GM18507 (cell line): ENCODE data around the gene MGAT2.
A peak's percentile ranks its signal among the peaks of the same experiment; 100 is the strongest.
"Not testable (repeated sequence)": the region's sequence is repeated elsewhere in the genome, so short reads cannot be mapped to it uniquely, and the experiment has no call there.

Source experiments
- DNase-seq: peaks from one replicate; pipeline ENCODE4 v3.0.0; 2011; ENCODE audit warnings: low read depth; ENCODE audit not compliant: insufficient read length; ENCODE audit errors: extremely low spot score
- FAIRE-seq: peaks from 2 replicates; lab custom pipeline; 2011; peaks lifted over from hg19 to GRCh38; lab: Jason Lieb, UNC

The MGAT2 gene

DNA sequence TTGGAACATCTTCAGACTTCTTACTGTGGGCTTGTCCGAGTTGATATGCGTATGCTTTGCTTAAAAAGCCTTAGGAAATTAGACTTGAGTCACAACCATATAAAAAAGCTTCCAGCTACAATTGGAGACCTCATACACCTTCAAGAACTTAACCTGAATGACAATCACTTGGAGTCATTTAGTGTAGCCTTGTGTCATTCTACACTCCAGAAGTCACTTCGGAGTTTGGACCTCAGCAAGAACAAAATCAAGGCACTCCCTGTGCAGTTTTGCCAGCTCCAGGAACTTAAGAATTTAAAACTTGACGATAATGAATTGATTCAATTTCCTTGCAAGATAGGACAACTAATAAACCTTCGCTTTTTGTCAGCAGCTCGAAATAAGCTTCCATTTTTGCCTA, 13.0 kb upstream of the MGAT2 start:
- DNase-seq (no peak), FAIRE-seq (no peak)

DNA sequence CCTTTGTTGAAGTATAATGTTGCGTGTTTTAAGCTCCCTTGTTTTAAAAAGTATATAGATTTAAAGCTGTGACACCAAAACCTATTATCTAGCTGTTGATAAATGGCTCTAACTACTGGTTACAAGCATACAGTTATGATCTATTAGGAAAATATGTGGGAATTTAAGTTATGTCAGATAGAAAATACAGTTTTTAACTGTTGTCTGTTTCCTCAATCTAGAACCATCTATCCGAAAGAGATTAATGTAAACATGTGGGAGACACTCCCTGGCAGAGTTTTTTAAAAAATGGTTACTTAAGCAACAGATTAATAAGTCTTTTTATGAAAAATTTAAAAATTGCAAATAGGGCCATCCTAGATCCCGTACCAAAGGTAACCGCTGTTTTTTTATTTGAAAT, 8.3 kb upstream of the MGAT2 start:
- DNase-seq, result no peak
- FAIRE-seq, result no peak

DNA sequence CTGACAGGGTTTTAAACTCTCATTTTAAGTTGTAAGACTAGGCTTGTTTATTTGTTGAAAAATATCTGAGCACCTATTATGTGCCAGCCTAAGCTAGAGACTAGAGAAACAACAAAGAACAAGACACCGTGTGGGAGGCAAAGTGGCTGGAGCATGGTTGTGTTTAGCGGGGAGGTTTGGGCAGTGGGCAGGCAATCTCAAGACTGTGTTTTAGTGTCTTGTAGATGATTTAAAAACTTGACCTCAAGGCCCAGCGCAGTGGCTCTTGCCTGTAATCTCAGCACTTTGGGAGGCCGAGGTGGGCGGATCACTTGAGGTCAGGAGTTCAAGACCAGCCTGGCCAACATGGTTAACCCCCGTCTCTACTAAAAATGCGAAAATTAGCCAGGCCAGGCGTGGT, 7.9 kb upstream of the MGAT2 start:
- no peak for FAIRE-seq

DNA sequence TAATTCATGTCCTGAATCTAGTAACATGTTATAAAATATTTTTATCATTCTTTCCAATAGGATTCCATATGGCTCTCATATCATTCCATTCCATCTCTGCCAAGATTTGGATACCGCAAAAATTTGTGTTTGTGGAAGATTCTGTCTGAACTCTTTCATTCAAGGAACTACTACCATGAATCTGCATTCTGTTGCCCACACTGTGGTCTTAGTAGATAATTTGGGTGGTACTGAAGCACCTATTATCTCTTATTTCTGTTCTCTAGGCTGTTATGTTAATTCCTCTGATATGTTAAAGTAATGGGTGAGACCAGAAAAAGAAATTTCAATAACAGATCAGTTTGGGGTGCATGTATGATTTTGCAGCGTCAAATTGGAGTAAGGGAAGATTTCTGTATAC, 6.4 kb upstream of the MGAT2 start:
- FAIRE-seq (no peak), DNase-seq (no peak)

More for the DNA sequence above, 7.9 kb upstream of the MGAT2 start:
- no peak for DNase-seq

DNA sequence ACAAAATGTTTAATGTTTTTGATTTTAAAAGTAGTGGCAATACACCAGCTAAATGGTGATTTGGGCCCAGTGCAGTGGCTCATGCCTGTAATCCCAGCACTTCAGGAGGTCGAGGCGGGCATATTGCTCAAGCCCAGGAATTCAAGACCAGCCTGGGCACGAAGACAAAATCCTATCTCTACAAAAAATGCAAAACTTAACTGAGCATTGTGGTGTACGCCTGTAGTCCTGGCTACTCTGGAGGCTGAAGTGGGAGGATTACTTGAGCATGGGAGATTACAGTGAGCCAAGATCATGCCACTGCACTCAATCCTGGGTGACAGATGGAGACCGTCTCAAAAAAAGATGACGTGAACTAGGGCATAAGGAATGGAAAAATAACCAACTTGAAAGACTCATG, 4.8 kb upstream of the MGAT2 start:
- FAIRE-seq (no peak), DNase-seq (no peak)

DNA sequence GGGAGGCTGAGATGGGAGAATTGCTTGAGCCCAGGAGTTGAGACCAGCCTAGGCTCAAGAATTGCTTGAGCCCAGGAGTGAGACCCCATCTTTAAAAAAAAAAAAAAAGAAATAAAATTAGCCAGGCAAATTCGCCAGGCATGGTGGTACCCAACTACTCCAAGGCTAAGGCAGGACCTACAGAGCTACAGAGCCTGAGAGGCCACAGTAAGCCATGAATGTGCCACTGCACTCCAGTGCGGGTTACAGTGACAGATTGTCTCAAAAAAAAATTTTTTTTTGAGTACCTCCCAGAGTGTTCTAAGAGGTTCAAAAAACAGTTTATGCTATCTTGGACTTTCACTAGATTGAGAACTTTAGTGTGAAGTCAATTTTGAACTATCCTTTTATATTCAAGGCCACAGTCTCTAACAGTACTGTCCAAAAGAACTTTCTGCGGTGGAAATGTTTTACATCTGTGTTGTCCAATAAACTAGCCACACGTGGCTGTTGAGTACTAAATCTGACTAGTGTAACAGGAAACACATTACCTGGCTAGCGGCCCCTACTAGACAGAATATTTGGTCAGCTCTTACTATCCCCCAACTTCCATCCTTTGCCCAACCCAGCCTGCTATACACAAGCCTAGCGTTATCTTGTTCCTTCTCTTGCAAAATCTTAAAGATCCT, 2.6 kb upstream of the MGAT2 start:
- DNase-seq (no peak), FAIRE-seq (no peak)

DNA sequence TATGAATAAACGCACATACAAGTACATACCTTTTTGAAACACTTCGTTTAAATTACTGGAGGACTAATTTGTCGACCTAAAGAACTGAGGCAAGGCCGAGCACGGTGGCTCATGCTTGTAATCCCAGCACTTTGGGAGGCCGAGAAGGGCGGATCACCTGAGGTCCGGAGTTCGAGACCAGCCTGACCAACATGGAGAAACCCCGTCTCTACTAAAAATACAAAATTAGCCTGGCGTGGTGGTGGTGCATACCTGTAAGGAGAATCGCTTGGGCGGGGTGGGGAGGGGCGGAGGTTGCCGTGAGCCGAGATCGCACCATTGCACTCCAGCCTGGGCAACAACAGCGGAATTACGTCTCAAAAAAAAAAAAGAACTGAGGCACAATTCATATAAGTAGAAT, 1.3 kb upstream of the MGAT2 start:
- DNase-seq, FAIRE-seq: not testable (repeated sequence)

DNA sequence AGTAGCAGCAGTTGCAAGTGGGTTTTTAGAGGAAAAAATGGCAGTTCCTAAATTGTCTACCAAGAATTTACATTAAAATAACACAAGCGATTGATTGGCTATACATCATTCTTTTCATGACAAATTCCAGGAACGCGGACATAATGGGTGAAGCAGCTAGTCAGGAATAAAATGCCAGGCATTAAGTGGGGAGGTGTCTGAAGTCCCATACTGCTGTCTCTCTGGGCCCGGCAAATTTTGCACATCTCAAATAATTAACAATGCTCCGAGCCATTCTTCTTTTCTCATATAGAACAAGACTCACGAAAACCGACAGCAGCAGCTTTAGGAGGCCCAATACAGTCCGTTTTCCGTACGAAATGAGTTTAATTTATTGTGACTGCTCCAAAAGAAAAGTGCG, 869 bp upstream of the MGAT2 start:
- DNase-seq, result no peak
- no peak for FAIRE-seq

DNA sequence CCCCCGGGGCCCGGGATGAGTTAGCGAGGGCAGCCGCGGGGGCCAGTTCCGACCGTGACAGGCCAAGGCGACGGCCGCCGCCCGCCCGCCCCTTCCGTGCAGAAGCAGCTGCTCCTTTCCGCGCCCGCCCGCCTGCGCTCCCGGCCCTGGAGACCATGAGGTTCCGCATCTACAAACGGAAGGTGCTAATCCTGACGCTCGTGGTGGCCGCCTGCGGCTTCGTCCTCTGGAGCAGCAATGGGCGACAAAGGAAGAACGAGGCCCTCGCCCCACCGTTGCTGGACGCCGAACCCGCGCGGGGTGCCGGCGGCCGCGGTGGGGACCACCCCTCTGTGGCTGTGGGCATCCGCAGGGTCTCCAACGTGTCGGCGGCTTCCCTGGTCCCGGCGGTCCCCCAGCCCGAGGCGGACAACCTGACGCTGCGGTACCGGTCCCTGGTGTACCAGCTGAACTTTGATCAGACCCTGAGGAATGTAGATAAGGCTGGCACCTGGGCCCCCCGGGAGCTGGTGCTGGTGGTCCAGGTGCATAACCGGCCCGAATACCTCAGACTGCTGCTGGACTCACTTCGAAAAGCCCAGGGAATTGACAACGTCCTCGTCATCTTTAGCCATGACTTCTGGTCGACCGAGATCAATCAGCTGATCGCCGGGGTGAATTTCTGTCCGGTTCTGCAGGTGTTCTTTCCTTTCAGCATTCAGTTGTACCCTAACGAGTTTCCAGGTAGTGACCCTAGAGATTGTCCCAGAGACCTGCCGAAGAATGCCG, 699 bp downstream of the MGAT2 start:
- FAIRE-seq (no peak), DNase-seq (no peak)

DNA sequence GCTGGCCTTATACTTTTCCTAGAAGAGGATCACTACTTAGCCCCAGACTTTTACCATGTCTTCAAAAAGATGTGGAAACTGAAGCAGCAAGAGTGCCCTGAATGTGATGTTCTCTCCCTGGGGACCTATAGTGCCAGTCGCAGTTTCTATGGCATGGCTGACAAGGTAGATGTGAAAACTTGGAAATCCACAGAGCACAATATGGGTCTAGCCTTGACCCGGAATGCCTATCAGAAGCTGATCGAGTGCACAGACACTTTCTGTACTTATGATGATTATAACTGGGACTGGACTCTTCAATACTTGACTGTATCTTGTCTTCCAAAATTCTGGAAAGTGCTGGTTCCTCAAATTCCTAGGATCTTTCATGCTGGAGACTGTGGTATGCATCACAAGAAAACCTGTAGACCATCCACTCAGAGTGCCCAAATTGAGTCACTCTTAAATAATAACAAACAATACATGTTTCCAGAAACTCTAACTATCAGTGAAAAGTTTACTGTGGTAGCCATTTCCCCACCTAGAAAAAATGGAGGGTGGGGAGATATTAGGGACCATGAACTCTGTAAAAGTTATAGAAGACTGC, 1.5 kb downstream of the MGAT2 start:
- FAIRE-seq (no peak), DNase-seq (no peak)

DNA sequence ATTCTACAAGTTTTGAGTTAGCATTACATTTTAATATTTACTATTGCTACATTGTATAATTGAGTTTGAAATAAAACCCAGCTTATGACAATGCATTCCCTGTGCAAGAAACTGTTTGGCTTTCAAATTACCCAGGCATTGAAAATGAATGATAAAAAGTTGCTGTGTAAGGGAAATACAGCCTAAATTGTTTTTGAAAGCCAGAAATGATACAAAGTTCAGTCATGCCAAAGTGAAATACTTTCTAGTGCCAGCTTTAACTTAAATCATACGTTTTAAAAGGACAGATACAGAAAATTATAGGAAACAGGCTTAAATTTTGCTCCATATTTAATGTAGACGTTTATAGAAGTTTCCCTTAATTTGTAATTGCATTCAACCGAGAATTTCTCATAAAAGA, 2.8 kb downstream of the MGAT2 start:
- DNase-seq, result no peak
- no peak for FAIRE-seq

DNA sequence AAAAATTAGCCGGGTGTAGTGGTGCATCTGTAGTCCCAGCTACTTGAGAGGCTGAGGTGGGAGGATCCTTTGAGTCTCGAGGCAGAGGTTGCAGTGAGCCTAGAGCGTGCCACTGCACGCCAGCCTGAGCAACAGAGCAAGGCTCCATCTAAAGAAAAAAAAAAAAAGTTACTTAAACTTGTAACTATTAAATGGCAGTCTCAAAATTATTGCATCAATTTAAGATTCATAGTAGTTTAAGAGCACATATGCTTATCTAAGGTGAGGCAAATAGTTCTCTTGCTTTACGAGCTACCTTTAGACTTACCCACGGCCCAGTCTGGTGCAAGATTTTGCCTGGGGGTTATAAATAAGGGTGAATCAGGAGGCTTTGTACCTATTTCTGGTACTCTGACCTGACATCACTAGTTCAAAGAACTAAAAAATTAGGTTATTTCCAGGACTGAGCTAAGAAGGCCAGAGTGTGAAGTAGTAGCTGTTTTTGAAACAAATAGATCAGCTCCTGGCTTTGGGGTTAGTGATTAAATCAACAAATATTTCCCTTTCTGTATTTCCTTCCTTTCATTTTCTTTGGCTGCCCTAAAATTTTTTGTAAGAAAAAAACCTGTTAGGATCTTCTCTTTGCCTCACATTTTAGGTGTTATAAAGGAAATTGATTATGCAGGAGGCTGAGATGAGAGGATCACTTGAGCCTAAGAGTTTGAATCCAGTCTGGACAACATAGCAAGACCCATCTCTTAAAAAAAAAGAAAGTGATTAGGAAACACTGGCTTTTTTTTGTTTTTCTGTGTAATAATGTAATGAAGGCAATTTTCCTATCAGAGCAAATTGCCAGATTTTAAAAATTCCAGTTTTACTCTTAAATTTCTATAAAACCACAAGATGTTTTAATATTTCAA, 3.6 kb downstream of the MGAT2 start:
- peak; percentile 64 for FAIRE-seq
- DNase-seq, result no peak

DNA sequence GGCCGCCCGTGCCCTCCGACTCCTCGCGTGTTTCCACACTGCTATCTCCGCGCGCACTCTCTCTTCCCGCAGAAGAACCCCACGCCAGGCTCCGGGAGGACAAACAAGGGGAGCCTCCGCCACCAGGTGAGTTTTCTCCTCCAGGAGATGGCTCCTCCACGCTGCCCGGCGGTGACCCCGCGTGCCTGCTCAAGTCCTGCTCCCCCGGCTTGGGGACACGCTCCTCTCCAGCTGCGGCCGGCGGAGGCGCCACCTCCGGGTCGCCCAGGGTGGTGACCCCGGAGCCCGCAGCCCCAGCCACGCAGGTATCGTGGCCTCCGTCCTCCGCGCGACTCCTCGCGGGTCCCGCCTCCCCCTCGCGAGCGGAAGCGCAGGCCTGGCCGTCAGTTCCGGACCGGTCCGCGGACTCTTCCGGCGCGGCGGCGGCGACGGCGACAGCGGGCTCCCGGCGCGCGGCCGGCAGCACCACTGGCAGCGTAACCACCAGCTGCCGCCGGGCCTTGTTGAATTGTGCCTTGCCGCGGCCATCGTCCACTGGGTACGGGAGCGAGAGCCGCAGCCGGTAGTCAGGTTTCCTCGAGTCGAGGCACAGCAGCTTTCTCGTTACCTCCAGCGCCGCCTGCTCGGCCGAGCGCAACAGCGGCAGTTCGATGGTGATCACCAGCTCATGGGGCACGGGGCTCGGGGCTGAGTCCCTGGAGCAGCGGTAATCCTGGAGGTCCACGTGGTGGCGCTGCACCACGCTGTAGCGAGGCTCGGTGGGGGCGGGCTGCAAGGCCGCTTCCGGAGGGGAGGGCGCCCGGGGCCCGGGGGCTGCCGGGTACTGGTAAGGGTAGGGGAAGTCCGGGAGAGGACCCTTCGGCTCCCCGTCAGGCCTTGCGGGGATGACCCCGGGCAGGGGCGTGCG, 13.3 kb downstream of the MGAT2 start:
- FAIRE-seq (peak; percentile 84), DNase-seq (peak; percentile 71)

DNA sequence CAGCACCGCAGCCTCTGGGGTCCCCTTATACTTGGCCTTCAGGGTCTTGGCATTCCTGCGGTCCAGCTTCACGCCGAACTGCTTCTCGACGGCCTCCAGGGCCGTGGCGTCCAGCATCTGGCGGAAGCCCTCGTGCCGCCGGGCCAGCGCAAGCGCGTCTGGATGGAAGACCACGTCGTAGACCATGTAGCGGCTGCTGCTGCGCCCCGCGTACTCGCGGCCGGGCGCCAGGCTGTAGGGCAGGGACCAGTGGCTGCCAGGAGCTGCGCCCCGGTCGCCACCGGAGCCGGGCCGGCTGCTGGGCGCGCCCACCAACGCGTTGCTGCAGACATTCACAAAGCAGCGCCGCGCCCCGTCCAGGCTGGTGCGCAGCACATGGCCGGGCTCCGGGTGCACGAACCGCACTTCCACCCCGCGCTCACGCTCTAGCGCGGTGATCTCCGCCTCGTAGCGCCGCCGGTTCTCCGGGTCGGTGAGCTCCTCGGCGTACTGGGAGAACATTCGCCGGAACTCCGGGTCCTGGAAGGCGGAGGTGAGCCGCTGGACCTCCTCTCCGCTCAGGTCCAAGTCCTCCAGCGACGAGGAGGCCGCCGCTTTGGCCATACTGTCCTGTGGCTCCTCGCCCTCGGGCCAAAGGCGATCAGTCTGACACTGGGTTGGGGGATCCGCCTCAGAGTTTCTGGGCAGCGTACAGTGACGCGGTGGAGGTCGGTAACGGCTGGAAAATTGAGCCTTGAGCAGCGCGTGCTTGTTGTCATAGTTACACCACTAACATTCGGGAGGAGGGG, 14.1 kb downstream of the MGAT2 start, which contains the start of gene DNAAF2:
Gene DNAAF2 (minus strand): TSS at position 698 of the 788 bp plus-strand sequence. CDS start 95 bp downstream, at position 603.
- no peak for FAIRE-seq
- DNase-seq, result peak; percentile 32

DNA sequence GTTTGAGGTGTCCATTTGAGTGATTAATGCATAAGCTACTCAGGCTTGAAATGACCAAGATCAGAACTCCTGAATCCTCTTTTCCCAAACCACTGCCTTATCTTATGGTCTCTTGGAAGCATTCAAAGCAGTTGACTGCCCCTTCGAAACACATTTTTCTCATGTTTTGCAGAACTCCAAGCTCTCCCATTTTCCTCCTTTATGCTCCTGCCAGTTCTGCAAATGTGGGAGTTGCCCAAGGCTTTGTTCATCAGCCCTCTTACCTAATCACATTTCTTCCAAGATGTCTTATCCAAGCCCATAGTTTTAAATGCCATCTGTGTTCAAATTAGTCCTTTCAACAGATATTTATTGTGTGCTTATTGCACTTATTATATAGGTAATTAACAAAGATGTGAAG, 16.3 kb downstream of the MGAT2 start:
- FAIRE-seq (no peak), DNase-seq (no peak)

DNA sequence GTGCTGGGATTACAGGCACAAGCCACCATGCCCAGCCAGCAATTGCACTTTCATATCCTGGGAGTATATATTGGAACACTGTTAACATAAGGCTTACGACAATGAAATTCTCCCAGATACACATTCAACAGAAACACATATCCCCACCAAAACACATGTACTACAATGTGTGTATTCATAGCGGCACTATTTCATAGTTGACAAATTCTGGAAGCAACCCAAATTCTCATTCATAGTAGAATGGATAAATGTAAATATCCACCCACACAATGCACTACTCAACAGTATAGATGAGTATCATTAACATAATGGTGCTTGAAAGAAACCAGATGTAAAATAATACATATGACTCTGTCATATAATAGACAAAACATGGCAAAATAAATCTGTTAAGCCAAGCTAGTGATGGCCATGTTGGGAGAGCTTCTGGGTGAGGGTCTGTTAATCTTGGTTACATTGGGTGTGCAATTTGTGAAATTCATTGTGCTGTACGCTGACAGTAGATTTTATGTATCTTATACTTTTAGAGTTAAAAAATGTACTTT, 17.0 kb downstream of the MGAT2 start:
- FAIRE-seq, result no peak

DNA sequence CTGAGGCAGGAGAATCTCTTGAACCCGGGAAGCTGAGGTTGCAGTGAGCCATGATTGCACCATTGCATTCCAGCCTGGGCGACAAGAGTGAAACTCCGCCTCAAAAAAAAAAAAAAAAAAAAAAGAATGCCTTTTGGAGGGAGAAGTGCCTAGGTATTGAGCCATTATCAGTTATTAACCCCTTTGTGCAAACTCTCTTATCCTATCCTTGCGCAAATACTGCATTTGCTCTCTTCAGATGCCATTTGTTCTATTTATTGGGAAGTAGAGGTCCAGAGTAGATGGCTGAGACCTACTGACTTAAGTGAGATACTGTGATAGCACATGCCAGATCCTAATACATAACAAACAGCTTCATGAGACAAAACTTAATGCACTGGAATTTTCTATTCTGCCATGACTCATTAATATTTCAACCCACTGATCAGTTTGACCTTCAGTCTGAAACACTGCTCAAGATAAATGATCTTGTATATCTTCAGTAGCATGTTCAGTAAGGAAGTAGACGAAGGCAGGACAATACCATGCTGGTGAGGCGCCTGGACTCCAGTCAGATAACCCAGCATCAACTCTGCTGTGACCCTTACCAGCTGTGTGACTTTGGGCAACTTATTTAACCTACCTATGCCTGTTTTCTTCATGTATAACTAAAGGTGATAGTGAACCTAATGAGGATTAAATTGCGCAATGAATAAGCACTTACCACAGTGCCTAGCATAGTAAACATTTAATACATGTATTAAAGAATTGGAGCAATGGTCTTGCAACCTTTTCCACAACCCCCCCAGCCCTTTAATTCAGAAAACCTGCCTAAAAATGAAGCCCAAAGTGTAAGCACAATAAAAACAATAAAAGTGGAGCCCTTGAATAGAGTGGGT, 20.2 kb downstream of the MGAT2 start:
- DNase-seq, result no peak
- peak; percentile 26 for FAIRE-seq

More for the DNA sequence above, 17.0 kb downstream of the MGAT2 start:
- DNase-seq, result no peak
